Activated T-cell treated with anti-CD3 and anti-CD28 coated beads, Interleukin-2, amount 50 U/mL, for 1 hour (primary cell): Measurements from ENCODE around the gene PACSIN2.
"Not testable (repeated sequence)": the region's sequence is repeated elsewhere in the genome, so short reads cannot be mapped to it uniquely, and the experiment has no call there.

Source experiments
- DNase-seq: peaks from one replicate; pipeline ENCODE4 v3.0.0-alpha.2; 2020

The PACSIN2 gene

DNA sequence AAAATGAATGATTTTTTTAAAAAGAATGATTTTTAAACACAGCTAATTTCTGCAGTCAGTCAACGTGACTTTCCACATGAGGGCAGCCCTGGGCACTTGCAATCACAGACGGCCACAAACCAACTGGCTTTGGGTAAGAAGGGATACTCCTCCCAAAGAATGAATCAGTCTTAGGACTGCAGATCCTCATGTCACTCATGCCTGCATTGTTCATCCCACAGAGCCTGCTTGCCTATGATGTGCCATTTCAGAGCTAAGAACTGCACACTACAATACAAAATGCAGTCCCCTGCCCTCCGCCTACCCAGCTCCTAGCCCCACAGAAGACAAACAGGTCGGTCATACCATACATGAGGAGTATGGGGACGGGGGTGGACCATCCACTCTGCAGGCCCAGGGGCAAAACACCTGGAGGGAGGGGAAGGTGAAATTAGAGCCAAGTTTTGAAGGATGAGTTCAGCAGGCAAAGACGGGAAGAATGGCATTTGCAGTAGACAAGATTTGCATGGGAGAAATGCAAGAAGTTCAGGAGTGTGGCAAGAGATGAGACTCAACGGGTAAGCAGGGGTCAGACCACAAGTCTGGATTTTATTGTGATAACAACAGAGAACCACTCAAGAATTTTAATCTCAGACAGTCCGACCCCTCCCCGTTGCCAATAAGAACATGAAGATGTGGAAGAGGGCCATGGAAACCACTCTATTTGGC lies 24.7 kb downstream of the PACSIN2 start:
- DNase-seq: no peak

DNA sequence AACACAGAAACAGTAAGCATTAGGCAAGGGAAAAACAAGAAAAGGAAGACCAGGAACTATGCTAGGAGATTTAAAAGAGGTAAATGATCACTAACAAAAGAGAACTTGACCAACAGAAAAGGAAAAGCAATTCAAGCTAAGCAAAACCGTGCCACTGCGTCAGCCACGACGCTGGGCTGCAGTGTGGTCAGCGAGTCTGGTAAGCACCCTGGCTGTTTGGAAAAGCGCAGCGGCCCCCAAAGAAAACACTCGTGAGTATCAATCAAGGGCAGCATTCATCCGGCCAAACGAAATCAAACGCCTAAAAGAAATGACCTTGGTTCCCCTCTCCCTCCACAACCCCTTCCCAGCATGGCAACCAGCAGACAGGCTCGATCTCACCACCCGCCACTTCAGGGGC lies 28.8 kb downstream of the PACSIN2 start:
- no peak for DNase-seq

- DNase-seq: no peak
Measured at GRCh38 chr22:42985531-42985905, 29.4 kb downstream of the PACSIN2 start.

DNA sequence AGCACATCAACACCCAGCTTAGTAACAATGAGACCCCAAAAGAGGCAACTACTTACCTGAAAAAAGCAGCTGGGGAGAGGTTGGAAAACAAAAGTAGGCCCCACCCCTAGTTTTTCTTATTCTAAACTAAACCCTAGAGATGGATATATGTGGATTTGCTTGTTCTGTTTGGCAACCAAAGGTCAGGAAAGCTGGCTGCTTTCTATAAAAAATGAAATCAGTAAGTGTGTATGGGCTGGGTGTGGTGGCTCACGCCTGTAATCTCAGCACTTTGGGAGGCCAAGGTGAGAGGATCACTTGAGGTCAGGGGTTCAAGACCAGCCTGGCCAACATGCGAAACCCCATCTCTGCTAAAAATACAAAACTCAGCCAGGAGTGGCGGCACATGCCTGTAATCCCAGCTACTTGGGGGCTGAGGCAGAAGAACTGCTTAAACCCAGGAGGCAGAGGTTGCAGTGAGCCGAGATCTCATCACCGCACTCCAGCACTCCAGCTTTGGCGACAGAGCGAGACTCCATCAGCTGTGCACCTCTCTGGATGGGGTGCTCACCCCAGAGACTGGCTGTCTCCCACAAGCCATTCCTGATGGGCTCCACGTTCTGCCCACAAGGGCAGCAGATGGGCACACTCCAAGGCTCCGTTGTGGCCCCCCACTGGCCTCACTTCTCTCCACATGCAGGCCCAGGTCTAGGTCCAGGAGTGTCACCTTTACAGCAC lies 30.0 kb downstream of the PACSIN2 start:
- DNase-seq: no peak

GRCh38 chr22:42984397-42984796 lies 30.6 kb downstream of the PACSIN2 start:
- no peak for DNase-seq

GRCh38 chr22:42983470-42983869 lies 31.5 kb downstream of the PACSIN2 start:
- no peak for DNase-seq

GRCh38 chr22:42979606-42980005 lies 35.3 kb downstream of the PACSIN2 start:
- no peak for DNase-seq

DNA sequence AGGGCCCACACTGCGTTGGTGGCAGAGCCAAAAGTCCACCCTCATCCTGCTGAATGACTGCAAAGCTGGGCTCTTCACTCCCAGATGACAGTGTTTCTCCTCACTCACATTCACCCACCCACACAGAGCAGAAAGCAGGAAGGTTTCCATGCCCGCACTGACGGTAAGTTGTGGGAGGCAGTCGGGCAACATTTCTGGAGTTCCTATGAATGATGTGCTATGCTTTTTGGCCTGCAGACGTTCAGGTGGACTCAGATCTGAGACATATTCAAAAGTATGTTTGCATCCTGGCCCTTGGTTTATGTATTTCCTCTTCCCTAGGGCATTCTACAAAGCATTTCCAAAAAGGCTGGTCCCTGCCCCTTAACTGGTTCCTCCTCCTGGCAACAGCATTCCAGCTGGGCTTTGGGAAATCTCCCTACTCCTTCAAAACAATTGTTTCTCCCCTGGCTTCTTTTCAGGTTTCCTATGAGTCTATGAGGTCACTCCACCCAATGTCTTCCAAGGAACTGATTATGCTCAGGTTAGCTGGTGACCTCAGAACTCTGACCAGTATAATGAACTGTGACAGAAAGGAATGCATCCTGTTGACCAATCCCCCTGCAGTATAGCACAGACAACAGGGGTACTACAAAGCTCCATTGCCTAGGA lies 36.4 kb downstream of the PACSIN2 start:
- no peak for DNase-seq

GRCh38 chr22:42977569-42977968 lies 37.4 kb downstream of the PACSIN2 start:
- DNase-seq: no peak

- DNase-seq: no peak
Measured at GRCh38 chr22:42976217-42976933, 38.6 kb downstream of the PACSIN2 start.

GRCh38 chr22:42974223-42974622 lies 40.7 kb downstream of the PACSIN2 start:
- DNase-seq: no peak

DNA sequence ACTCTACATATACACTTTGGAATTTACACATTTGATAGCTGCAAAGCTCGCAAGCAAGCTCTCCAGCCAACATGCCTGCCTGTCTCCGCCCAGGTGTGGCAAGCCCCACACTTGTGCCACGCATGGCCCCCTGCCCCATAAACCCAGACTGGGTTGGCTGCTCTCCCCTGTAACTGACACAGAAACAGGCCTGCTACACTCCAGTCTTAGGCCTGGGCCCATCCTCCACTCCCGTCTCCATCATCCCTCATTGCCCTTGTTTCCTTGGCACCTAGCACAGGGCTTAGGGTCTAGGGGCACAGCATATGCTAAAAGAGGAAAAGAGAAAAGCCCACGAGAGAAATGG lies 41.4 kb downstream of the PACSIN2 start:
- no peak for DNase-seq

GRCh38 chr22:42972649-42973535 lies 42.1 kb downstream of the PACSIN2 start:
- no peak for DNase-seq

GRCh38 chr22:42971473-42971860 lies 43.5 kb downstream of the PACSIN2 start:
- DNase-seq: not testable (repeated sequence)

DNA sequence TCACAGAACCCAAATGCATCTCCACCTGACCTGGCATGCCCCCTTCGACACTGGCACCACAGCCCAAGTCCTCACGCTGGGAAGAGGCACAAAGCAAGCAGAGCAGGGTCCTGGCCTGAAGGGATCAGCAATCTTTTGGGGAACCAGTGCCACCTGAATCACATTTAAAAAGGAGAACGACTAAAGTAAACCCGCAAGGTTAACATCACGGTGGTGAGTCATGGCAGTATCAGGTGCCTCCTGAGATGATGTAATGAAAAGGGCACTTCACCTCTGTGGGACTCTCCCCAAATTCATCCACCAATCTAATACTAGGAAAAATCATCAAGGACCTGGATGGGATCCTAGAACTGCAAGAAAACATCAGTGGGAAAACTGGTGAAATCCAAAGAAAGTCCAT lies 44.9 kb downstream of the PACSIN2 start:
- no peak for DNase-seq

DNA sequence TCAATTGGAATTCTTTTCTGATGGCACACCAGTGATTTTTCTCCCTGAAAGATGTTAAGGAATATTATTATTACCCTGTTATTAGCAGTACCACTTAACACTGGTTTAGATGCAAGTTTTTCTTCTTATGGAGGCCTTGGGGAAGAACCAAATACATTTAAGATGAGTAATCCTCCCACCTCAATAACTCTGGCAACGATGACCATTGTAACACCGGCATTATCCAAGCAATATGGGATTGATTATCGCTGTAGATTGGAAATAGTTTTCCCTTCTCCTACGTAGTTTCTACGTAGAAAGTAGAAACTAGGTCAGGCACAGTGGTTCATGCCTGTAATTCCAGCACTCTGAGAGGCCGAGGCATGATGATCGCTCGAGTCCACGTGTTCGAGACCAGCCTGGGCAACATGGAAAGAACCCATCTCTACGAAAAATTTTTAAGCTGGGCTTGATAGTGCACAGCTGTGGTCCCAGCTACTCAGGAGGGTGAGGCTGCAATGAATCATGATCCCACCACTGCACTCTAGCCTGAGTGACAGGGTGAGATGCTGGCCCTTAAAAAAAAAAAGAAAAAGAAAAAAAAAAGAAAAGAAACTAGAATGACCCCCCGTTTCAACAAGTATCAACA lies 45.5 kb downstream of the PACSIN2 start:
- DNase-seq: no peak

DNA sequence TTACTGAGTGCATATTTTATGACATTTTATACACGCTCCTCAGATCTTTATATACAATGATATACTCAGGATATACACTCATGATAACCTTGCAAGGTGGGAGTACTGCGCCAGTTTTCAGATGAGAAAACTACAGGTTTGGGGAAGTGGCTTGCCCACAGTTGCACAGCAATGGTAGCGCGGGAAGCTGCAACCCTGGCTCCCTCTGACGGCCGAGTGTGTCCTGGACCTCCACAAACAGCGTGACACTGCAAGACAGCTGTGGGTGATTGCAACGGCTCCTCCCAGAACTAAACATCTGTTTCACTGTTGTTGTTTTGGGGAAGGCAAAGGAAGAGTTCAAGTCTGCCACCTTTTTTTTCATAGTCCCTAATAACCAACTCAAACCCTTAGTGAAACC lies 47.0 kb downstream of the PACSIN2 start:
- DNase-seq: no peak

DNA sequence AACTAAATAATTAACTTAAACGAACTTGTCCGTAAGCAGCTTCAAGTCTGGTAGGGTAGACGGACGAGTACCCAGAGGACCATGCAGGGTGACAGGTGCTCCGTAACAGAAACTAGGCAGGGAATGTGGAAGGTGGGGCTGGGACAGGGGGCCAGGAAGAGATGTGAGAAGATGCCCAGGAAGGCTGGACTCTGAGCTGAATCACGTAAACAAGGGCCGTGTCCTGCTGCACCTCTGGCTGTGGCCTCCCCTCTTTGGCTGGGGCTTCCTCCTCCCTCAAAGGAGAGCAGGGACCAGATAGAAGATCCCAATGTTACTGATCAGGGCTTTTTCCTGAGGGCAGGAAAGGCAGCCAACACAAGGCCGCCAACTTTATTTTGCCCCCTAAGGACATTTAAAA lies 47.9 kb downstream of the PACSIN2 start:
- DNase-seq: no peak

DNA sequence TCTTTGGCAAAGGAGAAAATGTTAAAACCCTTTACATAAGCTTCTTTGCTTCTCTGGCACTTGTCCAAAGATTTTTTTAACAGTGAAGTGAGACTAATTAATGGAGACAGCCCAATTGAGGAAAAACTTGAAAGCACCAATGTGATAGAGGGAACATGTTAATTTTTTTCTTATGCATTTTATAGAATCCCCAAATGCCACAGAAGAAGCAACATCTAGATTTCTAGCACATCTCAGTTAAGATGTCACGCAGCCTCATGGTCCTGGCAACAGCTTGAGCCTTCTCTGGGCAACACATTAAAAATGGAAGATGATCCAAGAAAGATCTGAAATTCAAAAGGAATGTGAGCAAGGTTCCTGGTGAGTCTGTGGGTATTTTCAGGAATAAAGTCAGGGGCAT lies 48.5 kb downstream of the PACSIN2 start:
- DNase-seq: no peak

DNA sequence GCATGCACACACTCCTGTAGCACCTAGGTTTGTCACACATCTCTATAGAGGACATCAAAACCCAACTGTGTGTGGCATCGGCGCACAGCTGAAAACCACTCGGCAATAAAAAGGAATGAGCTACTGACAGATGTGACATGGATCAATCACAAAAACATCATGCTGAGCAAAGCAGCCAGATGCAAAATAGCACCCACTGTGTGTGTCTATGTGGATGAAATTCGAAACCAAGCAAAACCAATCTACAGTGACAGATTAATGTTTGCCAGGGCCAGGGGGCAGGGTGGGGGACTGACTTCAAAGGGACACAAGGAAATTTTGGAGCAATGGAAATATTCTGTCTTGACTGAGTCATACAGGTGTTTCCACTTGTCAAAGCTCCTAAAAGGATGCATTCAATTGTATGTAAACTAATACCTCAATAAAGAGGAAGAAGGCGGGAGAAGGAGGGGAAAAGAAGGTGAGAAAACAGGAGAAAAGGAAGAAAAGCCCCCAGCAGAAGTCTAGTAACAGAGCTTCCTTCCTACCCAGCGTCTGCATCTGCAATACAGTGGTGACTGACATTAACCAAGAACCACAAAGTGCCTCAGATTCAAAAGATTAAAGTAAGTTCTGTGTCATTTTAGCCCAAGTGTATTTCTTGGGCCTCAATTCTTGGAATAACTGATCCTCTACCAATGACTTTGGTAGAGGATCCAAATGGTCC lies 49.8 kb downstream of the PACSIN2 start:
- no peak for DNase-seq

DNA sequence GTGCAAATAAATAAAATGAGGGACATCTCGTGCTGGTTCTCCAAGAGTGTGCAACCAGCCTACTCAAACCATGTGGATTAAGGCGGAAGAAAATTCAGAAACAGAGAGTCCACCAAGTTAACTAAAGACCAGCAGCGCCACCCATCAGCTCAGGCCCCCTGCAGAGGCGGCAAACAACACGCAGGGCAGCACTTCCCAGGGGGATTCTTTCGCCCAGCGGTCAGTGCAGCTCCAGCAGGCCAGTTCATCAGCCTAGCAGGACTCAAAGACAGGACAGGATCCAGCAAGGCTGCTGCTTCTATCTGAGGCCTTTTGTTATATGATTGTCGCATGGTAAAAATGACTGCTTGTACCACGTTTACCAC lies 51.7 kb downstream of the PACSIN2 start:
- DNase-seq: no peak
